T1000 (cell line): ENCODE data around the gene MED7.
A peak's percentile ranks its signal among the peaks of the same experiment; 100 is the strongest.
"Not testable (repeated sequence)": the region's sequence is repeated elsewhere in the genome, so short reads cannot be mapped to it uniquely, and the experiment has no call there.

Experiments
- DNase-seq: peaks from one replicate; lab custom pipeline; 2025; ENCODE audit warnings: mixed read lengths; lab: John Stamatoyannopoulos, UW

The MED7 gene

GRCh38 chr5:157142317-157143126 is at the start of gene MED7:
Gene MED7, minus strand, starts transcription at chr5:157142865. Its CDS starts 3,434 bp downstream, at chr5:157139431.
- DNase-seq: peak; percentile 80

GRCh38 chr5:157189223-157189622 is 46.6 kb upstream of the MED7 start:
- DNase-seq: no peak

- DNase-seq: no peak
Observed at GRCh38 chr5:157188270-157188669, 45.6 kb upstream of the MED7 start.

GRCh38 chr5:157187046-157187754 is 44.5 kb upstream of the MED7 start:
- no peak for DNase-seq

GRCh38 chr5:157186309-157187045 is 43.8 kb upstream of the MED7 start:
- no peak for DNase-seq

- not testable (repeated sequence) for DNase-seq
Observed at GRCh38 chr5:157185122-157185521, 42.5 kb upstream of the MED7 start.

- no peak for DNase-seq
Observed at GRCh38 chr5:157184117-157184670, 41.5 kb upstream of the MED7 start.

- no peak for DNase-seq
Observed at GRCh38 chr5:157182143-157182757, 39.6 kb upstream of the MED7 start.

- DNase-seq: no peak
Observed at GRCh38 chr5:157180374-157181264, 38.0 kb upstream of the MED7 start, which contains the start of gene ITK. Gene ITK, plus strand, starts transcription at chr5:157180840. Its CDS starts 138 bp downstream, at chr5:157180978.

GRCh38 chr5:157178966-157179365 is 36.3 kb upstream of the MED7 start:
- DNase-seq: no peak

GRCh38 chr5:157177953-157178352 is 35.3 kb upstream of the MED7 start:
- DNase-seq: no peak

- DNase-seq: no peak
Observed at GRCh38 chr5:157175071-157175612, 32.5 kb upstream of the MED7 start.

GRCh38 chr5:157172403-157172802 is 29.7 kb upstream of the MED7 start:
- no peak for DNase-seq

- DNase-seq: no peak
Observed at GRCh38 chr5:157168286-157168685, 25.6 kb upstream of the MED7 start.

GRCh38 chr5:157167214-157167621 is 24.6 kb upstream of the MED7 start:
- DNase-seq: no peak

GRCh38 chr5:157166214-157167213 is 23.8 kb upstream of the MED7 start, which contains the start of gene GARIN3:
Gene GARIN3, minus strand, starts transcription at chr5:157166264. Its CDS starts 96 bp downstream, at chr5:157166168.
- DNase-seq: no peak

GRCh38 chr5:157165668-157166067 is 23.0 kb upstream of the MED7 start:
- no peak for DNase-seq

GRCh38 chr5:157165261-157165660 is 22.6 kb upstream of the MED7 start:
- DNase-seq: no peak

- DNase-seq: no peak
Observed at GRCh38 chr5:157164521-157164920, 21.9 kb upstream of the MED7 start.
